GM18499 (cell line): ENCODE measurements around the gene CENPQ.
A peak's percentile ranks its signal among the peaks of the same experiment; 100 is the strongest.
"Not testable (repeated sequence)": the region's sequence is repeated elsewhere in the genome, so short reads cannot be mapped to it uniquely, and the experiment has no call there.

Experiments
- ATAC-seq: cut with Tn5 transposase; IDR thresholded peaks from one replicate; pipeline ENCODE4 v1.9.1; 2021; ENCODE audit warnings: moderate number of reproducible peaks; ENCODE audit not compliant: insufficient read depth, unreplicated experiment

Gene CENPQ

GRCh38 chr6:49462927-49463611 is at the start of gene CENPQ, which contains the start of gene MMUT:
Gene CENPQ (plus strand): TSS chr6:49463370. CDS start chr6:49470177, 6,807 bp downstream.
Gene MMUT (minus strand): TSS chr6:49463253. CDS start chr6:49459466, 3,787 bp downstream.
- ATAC-seq, result peak; percentile 95

GRCh38 chr6:49415358-49415757 is 47.8 kb upstream of the CENPQ start:
- ATAC-seq, result no peak

- no peak for ATAC-seq
Measured at GRCh38 chr6:49416195-49416594, 47.0 kb upstream of the CENPQ start.

GRCh38 chr6:49423817-49424216 is 39.4 kb upstream of the CENPQ start:
- no peak for ATAC-seq

DNA sequence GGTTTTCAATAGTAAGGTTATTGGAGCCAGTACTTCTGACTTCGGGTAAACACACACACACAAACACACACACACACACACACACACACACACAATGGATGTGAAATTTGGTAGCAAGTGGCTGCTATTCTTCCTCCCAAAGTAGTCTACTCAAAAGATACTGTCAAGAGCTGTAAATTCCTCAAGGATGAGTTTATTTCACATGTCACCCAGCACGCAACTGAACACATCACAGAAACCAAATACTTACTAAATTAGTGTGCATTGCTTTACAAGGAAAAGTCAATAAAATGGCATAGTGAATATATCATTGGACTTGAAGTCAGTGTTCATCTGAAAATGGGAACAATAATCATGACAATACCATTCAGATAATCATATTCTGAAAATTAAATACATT is 33.0 kb upstream of the CENPQ start:
- ATAC-seq, result no peak

- ATAC-seq, result no peak
Measured at GRCh38 chr6:49430866-49431265, 32.3 kb upstream of the CENPQ start.

- ATAC-seq, result no peak
Measured at GRCh38 chr6:49453221-49453620, 9.9 kb upstream of the CENPQ start.

DNA sequence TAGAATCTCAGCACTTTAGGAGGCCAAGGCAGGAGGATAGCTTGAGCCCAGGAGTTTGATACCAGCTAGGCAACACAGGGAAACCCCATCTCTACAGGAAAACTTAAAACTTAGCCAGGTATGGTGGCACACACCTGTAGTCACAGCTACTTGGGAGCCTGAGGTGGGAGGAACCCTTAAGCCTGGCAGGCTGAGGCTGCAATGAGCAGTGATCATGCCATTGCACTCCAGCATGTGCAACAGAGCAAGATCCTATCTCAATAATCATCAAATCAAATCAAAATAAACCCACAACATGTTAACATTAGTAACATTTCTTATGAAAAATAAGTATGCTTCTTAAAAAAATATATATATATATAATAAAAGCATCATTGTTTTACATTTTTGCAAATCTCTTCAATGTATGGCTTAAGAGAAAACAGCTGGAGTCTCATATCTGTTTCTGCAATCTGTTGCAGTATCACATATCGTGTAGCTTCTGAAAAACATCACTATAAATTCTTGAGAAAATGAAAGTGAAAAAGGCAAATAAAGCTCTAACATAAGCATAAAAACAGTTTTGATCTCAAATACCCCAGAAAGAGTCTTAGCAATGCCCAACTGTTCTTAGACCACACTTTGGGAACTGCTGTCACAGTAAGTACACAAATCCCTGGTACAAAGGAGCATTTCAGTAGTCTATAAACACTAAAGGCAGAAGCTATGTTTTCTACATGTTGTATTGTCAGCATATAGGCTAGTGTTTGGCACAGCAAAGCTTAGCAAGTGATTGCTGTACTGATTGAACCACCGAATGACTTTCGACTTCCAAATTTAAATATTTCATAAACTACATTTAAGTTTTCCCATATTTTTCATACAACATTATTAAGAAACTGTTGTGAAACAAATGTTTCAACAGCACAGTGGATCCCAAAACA is 8.1 kb upstream of the CENPQ start:
- ATAC-seq, result peak; percentile 69

GRCh38 chr6:49457771-49458170 is 5.4 kb upstream of the CENPQ start:
- no peak for ATAC-seq

DNA sequence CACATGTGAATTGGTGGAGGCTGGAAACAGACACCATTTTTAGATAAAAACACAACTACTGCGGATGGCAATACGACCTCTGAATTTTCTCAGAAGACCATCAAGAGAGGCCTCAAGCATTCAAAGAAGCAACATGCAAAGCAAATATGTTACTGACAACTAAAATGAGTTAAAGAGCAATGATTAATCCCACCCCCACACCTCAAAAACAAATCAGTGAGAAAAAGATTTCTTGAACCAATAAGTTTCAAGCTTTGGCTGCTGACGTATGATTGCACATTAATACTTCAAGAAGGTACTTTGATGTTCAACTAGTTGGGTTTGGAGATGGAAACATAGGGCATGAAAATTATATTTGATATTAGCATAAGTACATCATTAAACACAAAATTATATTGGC is 1.1 kb upstream of the CENPQ start:
- ATAC-seq, result no peak

DNA sequence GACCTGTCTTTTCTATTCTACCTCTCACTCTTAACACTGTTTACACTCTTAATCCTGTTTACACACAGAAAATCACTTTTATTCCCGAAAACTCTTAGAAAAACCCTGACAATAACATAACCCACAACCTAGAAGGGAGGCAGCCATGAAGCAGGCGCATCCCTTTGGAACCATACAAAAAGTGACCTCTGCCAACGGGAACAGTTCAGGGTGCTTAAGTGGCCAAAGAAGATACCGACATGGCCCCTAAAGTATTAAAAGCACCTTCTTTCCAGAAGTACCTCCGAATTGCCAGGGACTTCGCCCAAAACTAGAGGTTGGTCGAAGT is 607 bp upstream of the CENPQ start:
- no peak for ATAC-seq

GRCh38 chr6:49463612-49463967 is 420 bp downstream of the CENPQ start:
- no peak for ATAC-seq

GRCh38 chr6:49464691-49465090 is 1.5 kb downstream of the CENPQ start:
- no peak for ATAC-seq

DNA sequence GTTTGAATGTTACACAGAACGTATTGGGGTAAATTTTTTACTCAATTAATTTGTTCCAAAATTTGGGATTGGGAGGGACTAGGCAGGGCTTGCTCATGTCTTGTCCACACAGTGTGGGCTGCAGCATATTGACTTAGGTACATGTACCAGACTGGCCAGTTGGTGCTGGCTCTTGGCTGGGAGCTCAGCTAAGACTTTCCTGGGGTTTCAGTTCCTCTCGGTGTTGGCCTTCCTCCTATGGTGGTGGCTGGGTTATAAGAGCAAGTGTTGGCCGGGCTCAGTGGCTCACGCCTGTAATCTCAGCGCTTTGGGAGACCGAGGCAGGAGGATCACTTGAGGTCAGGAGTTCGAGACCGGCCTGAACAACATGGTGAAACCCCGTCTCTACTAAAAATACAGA is 4.9 kb downstream of the CENPQ start:
- no peak for ATAC-seq

- not testable (repeated sequence) for ATAC-seq
Measured at GRCh38 chr6:49476564-49476963, 13.4 kb downstream of the CENPQ start.

DNA sequence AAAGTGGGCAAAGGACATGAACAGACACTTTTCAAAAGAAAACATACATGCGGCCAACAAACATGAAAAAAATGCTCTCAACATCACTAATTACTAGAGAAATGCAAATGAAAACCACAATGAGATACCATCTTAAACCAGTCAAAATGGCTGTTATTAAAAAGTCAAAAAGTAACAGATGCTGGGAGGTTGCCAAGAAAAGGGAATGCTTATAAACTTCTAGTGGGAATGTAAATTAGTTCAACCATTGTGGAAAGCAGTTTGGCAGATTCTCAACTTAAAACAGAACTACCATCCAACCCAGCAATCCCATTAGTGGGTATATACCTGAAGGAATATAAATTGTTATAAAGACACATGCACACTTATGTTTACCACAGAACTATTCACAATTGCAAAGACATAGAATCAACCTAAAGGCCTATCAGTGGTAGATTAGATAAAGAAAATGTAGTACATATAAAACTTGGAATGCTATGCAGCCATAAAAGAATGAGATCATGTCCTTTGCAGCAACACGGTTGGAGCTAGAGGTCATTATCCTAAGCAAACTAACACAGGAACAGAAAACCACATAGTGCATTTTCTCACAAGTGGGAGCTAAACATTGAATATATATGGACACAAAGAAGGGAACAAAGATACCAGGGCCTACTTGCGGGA is 16.3 kb downstream of the CENPQ start:
- ATAC-seq, result no peak

GRCh38 chr6:49481846-49482245 is 18.7 kb downstream of the CENPQ start:
- not testable (repeated sequence) for ATAC-seq

DNA sequence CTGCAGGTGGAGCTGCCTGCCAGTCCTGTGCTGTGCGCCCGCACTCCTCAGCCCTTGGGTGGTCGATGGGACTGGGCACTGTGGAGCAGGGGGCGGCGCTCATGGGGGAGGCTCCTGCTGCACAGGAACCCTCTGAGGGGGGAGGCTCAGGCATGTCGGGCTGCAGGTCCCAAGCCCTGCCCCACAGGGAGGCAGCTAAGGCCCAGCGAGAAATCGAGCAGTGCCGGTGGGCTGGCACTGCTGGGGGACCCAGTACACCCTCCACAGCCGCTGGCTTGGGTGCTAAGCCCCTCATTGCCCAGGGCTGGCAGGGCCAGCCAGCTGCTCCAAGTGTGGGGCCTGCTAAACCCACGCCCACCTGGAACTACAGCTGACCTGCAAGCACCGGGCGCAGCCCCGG is 20.2 kb downstream of the CENPQ start:
- not testable (repeated sequence) for ATAC-seq

DNA sequence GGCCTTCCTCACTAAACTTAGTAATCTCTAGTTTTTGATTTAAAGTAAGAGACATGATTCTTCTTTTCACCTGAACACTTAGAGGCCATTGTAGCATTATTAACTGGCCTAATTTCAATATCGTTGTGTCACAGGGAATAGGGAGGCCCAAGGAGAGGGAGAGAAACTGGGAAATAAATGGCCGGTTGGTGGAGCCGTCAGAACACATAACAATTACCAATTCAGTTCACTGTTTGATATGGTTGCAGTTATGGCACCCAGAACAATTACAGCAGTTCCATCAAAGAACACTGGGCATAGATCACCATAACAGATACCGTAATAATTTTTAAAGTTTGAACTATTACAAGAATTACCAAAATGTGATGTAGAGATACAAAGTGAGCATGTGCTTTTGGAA is 27.5 kb downstream of the CENPQ start:
- ATAC-seq, result no peak

DNA sequence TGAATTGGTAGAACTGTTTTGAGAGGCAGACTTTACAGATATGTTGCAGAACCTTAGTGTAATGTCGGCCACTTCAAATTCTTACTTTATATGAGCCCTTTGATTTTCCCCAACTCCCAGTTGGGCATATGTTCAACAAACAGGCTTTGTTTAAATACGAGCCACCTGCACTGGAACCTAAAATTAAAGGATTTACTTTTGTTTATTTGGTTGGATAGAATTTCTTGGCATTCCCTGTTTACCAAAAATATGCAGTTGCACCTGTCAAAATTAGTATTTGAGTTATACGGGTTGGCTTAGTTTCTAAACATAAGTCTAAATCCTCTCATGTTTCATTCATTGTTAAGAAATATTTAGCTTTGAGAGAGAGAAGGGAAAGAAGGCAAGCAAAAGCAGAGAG is 34.1 kb downstream of the CENPQ start:
- no peak for ATAC-seq

GRCh38 chr6:49499126-49499525 is 36.0 kb downstream of the CENPQ start:
- no peak for ATAC-seq
